Lung (tissue), 12 donors: ENCODE data around the gene ARAP1. TPM values are rescaled to one million over a fixed set of nuclear protein-coding genes. Genes with fewer than 3 reads are reported as not detected.

Source experiments
- ATAC-seq: fragments of 200-7000 bp; cut with Tn5 transposase; one replicate; pipeline ENCODE4 v1.9.1; 2020; ENCODE audit warnings: moderate number of reproducible peaks; ENCODE audit not compliant: insufficient read depth, low FRiP score
- DNase-seq, 3 donors: peaks; one replicate each; pipeline ENCODE4 v3.0.0-alpha.2; 2013 to 2017
- H3K27ac ChIP-seq, 2 donors: one replicate each; pipeline ENCODE4 v1.5.1; 2013; ENCODE audit warnings: mild to moderate bottlenecking in 2 of 2, moderate library complexity in 2 of 2, control low read depth in 1 of 2, inconsistent platforms in 1 of 2, low read depth in 1 of 2, low read length in 1 of 2
- H3K27me3 ChIP-seq, 3 donors: one replicate each; pipeline ENCODE4 v1.5.1; 2013; ENCODE audit warnings: low read length in 2 of 3; ENCODE audit not compliant: control insufficient read depth in 3 of 3, insufficient read depth in 3 of 3
- H3K36me3 ChIP-seq, 4 donors: one replicate each; pipeline ENCODE4 v1.5.1; 2013; ENCODE audit warnings: low read length in 4 of 4, mild to moderate bottlenecking in 1 of 4, moderate library complexity in 1 of 4; ENCODE audit not compliant: control insufficient read depth in 4 of 4, insufficient read depth in 4 of 4
- H3K4me1 ChIP-seq, 5 donors: one replicate each; pipeline ENCODE4 v1.5.1; 2013; ENCODE audit warnings: low read length in 5 of 5, mild to moderate bottlenecking in 2 of 5, moderate library complexity in 1 of 5; ENCODE audit not compliant: control insufficient read depth in 5 of 5, insufficient read depth in 5 of 5
- H3K4me3 ChIP-seq: one replicate; pipeline ENCODE4 v1.5.1; 2013; ENCODE audit warnings: mild to moderate bottlenecking, control low read depth, moderate library complexity
- H3K9ac ChIP-seq, 2 donors: one replicate each; pipeline ENCODE4 v1.5.1; 2013; ENCODE audit warnings: low read length in 2 of 2, control low read depth in 1 of 2; ENCODE audit not compliant: insufficient read depth in 1 of 2
- H3K9me3 ChIP-seq, 4 donors: one replicate each; pipeline ENCODE4 v1.5.1; 2013; ENCODE audit warnings: low read length in 3 of 4, mild to moderate bottlenecking in 1 of 4, moderate library complexity in 1 of 4; ENCODE audit not compliant: control insufficient read depth in 4 of 4, insufficient read depth in 3 of 4
- CTCF ChIP-seq: IDR thresholded peaks from 2 replicates; pipeline ENCODE4 v1.5.1; 2012; ENCODE audit warnings: mild to moderate bottlenecking; ENCODE audit errors: control extremely low read depth, extremely low read depth
- WGBS, 2 donors: extraction: QIAGEN DNeasy Blood & Tissue Kit; methylation state at CpG; one replicate each; pipeline ENCODE4 v1.1.7; 2013; 5-methylcytosine and 5-hydroxymethylcytosine counted together
- polyA plus RNA-seq, 2 donors: library from polyadenylated mRNA; stranded (reverse); fragments of 200-250 nt; gene quantifications; one replicate each; pipeline ENCODE4 v1.2.1, GENCODE V29; 2013
- total RNA-seq, 2 donors: library from RNA; depleted of rRNA in 1 of 2; stranded (reverse); fragments of >200 nt in 1 of 2; gene quantifications; one replicate each; pipeline ENCODE4 v1.2.1, GENCODE V29; 2014 to 2021
- donor health status: control.
- donor health status: control.
- donor health status: Bipolar disorder and iron deficiency.
- donor health status: healthy.
- donor health status: DM: yes; HTN: yes; CAD: no.

Gene ARAP1
- total and polyA plus RNA-seq, 4 donors = 134 to 218 (median 173) TPM

GRCh38 chr11:72662036-72662435, 90.2 kb downstream of the ARAP1 start:
- DNase-seq (no peak), ATAC-seq (no peak)
- WGBS, 2 donors = 73 to 78% methylated on average over 5 of the region's 5 CpGs
- Histone ChIP-seq H3K4me1 (peaks cover 0 to 2% (median 0%) of the 10 kb centered on the region in 5 donors), H3K9ac (no peak overlapping the region), H3K27me3 (peaks cover 0 to 21% (median 0%) of the 10 kb centered on the region in 3 donors), H3K9me3 (peaks cover 0 to under 1% (median 0%) of the 10 kb centered on the region in 4 donors), H3K4me3 (no peak overlapping the region), H3K27ac (no peak overlapping the region), H3K36me3 (no peaks in the 10 kb centered on the region)
- no peak for TF ChIP-seq CTCF

- H3K27ac ChIP-seq = no peak overlapping the region
- peaks cover 0 to 21% (median 0%) of the 10 kb centered on the region in 3 donors for H3K27me3 ChIP-seq
- no peak overlapping the region for H3K9ac ChIP-seq
- WGBS, 2 donors = 82 to 83% methylated on average over 9 of the region's 9 CpGs
- ATAC-seq (no peak), DNase-seq (no peak)
- no peak for TF ChIP-seq CTCF
- H3K9me3 ChIP-seq = no peaks in the 10 kb centered on the region
- no peaks in the 10 kb centered on the region for H3K36me3 ChIP-seq
- no peak overlapping the region for H3K4me3 ChIP-seq
- H3K4me1 ChIP-seq = peaks cover 0 to 4% (median 0%) of the 10 kb centered on the region in 5 donors
Measured at GRCh38 chr11:72661486-72661885, 90.7 kb downstream of the ARAP1 start.

- ATAC-seq (no peak), DNase-seq (no peak)
- peaks cover 0 to 21% (median 0%) of the 10 kb centered on the region in 3 donors for H3K27me3 ChIP-seq
- no peak for TF ChIP-seq CTCF
- no peak overlapping the region for H3K4me3 ChIP-seq
- no peaks in the 10 kb centered on the region for H3K36me3 ChIP-seq
- no peak overlapping the region for H3K27ac ChIP-seq
- WGBS, 2 donors = 85 to 89% methylated on average over 9 of the region's 9 CpGs
- H3K9ac ChIP-seq = no peak overlapping the region
- peaks cover 0 to 4% (median 0%) of the 10 kb centered on the region in 5 donors for H3K4me1 ChIP-seq
- no peaks in the 10 kb centered on the region for H3K9me3 ChIP-seq
Measured at GRCh38 chr11:72658989-72659640, 93.1 kb downstream of the ARAP1 start.
